ENCODE data around the gene KRAS.

The KRAS gene

GRCh38 chr12:25271486-25272098 is 20.9 kb upstream of the KRAS start:
- Mint-ChIP-seq H3K27ac (no peak overlapping the region), H3K27me3 (ENCODE audit: low read depth, poor library complexity) (peaks cover 7% of the 10 kb centered on the region), H3K4me1 (no peaks in the 10 kb centered on the region), H3K4me3 (no peak overlapping the region), H3K36me3 (ENCODE audit: low read depth) (no peaks in the 10 kb centered on the region), H3K9me3 (no peaks in the 10 kb centered on the region)
- TF ChIP-seq, protein P1, sequence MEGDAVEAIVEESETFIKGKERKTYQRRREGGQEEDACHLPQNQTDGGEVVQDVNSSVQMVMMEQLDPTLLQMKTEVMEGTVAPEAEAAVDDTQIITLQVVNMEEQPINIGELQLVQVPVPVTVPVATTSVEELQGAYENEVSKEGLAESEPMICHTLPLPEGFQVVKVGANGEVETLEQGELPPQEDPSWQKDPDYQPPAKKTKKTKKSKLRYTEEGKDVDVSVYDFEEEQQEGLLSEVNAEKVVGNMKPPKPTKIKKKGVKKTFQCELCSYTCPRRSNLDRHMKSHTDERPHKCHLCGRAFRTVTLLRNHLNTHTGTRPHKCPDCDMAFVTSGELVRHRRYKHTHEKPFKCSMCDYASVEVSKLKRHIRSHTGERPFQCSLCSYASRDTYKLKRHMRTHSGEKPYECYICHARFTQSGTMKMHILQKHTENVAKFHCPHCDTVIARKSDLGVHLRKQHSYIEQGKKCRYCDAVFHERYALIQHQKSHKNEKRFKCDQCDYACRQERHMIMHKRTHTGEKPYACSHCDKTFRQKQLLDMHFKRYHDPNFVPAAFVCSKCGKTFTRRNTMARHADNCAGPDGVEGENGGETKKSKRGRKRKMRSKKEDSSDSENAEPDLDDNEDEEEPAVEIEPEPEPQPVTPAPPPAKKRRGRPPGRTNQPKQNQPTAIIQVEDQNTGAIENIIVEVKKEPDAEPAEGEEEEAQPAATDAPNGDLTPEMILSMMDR (IDR thresholded peaks at IDR 0.05): no peak
- DNase-seq: no peak

- Mint-ChIP-seq H3K4me1 (no peaks in the 10 kb centered on the region), H3K9me3 (no peaks in the 10 kb centered on the region), H3K27ac (no peak overlapping the region), H3K27me3 (ENCODE audit: low read depth, poor library complexity) (peaks cover 4% of the 10 kb centered on the region), H3K36me3 (ENCODE audit: low read depth) (no peaks in the 10 kb centered on the region), H3K4me3 (no peak overlapping the region)
- DNase-seq: no peak
- TF ChIP-seq, protein P1 (IDR thresholded peaks at IDR 0.05): no peak
Measured at GRCh38 chr12:25269701-25270100, 19.0 kb upstream of the KRAS start.

DNA sequence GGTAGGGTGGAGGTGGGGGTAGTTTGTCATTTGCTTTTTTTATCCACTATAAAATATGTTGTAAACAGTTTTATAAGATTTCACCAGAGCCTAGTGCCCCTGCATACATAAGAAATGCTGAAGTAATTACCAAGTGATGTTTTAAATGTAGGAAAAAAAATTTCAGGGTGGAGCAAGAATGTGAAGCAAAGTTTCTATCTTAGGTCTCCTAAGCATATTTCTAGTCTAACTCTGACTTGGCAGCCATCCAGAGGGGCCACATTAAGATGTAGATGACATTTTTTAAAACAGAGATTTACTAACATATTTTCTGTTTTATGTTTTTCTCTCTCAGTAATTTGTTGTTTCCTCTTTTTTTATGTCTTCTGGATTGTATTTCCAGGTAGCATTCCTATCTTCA is 15.8 kb upstream of the KRAS start:
- DNase-seq: no peak
- TF ChIP-seq, protein P1 (IDR thresholded peaks at IDR 0.05): no peak
- no peaks in the 10 kb centered on the region for H3K9me3 Mint-ChIP-seq
- H3K27ac Mint-ChIP-seq: no peak overlapping the region
- peaks cover 4% of the 10 kb centered on the region for H3K27me3 Mint-ChIP-seq (ENCODE audit: low read depth, poor library complexity)
- H3K36me3 Mint-ChIP-seq (ENCODE audit: low read depth): no peaks in the 10 kb centered on the region
- H3K4me1 Mint-ChIP-seq: no peaks in the 10 kb centered on the region
- no peak overlapping the region for H3K4me3 Mint-ChIP-seq

GRCh38 chr12:25264862-25265261 is 14.1 kb upstream of the KRAS start:
- Mint-ChIP-seq H3K36me3 (ENCODE audit: low read depth) (no peaks in the 10 kb centered on the region), H3K27ac (no peak overlapping the region), H3K4me1 (no peaks in the 10 kb centered on the region), H3K9me3 (peaks cover 7% of the 10 kb centered on the region), H3K4me3 (no peak overlapping the region), H3K27me3 (ENCODE audit: low read depth, poor library complexity) (peaks cover 6% of the 10 kb centered on the region)
- DNase-seq: no peak
- TF ChIP-seq, protein P1 (IDR thresholded peaks at IDR 0.05): no peak

DNA sequence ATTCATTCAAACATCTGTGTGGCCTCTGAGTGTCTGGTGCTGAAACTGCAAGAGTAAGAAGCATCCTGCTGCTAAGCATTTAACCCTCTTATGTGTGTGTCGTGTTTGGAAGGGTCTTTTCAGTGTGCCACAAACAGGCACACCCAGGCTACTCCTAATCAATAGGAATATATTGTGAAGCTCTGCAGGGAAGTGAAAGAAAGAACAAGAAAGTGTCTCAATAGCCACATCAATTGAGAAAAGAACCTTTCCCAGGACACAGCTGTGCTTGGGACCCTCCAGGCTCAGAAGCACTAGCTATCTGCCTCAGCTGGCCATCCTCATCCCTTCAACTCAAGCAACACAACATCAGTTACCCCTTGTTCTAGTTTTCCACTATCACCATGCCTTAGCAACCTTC is 13.4 kb upstream of the KRAS start:
- H3K27ac Mint-ChIP-seq: no peak overlapping the region
- no peaks in the 10 kb centered on the region for H3K4me1 Mint-ChIP-seq
- H3K4me3 Mint-ChIP-seq: no peak overlapping the region
- H3K36me3 Mint-ChIP-seq (ENCODE audit: low read depth): no peaks in the 10 kb centered on the region
- peaks cover 6% of the 10 kb centered on the region for H3K27me3 Mint-ChIP-seq (ENCODE audit: low read depth, poor library complexity)
- TF ChIP-seq, protein P1 (IDR thresholded peaks at IDR 0.05): no peak
- DNase-seq: no peak
- H3K9me3 Mint-ChIP-seq: peaks cover 7% of the 10 kb centered on the region

GRCh38 chr12:25263594-25263993 is 12.9 kb upstream of the KRAS start:
- Mint-ChIP-seq H3K36me3 (ENCODE audit: low read depth) (no peaks in the 10 kb centered on the region), H3K4me3 (no peak overlapping the region), H3K4me1 (no peaks in the 10 kb centered on the region), H3K27me3 (ENCODE audit: low read depth, poor library complexity) (peaks cover 5% of the 10 kb centered on the region), H3K9me3 (peaks cover 7% of the 10 kb centered on the region), H3K27ac (no peak overlapping the region)
- TF ChIP-seq, protein P1 (IDR thresholded peaks at IDR 0.05): no peak
- DNase-seq: no peak
